AG04449 (cell line): ENCODE measurements around the gene FAM222B.
A peak's percentile ranks its signal among the peaks of the same experiment; 100 is the strongest.
"Not testable (repeated sequence)": the region's sequence is repeated elsewhere in the genome, so short reads cannot be mapped to it uniquely, and the experiment has no call there.

Experiments used
- CTCF ChIA-PET: fragments of 350-600 bp; formaldehyde crosslinking; extraction: SDS; loops from one replicate; lab custom pipeline; 2021; ENCODE audit warnings: antibody characterized with exemption; lab: Yijun Ruan, JAX
- POLR2A ChIA-PET: fragments of 400-600, 350-600 bp; formaldehyde crosslinking; extraction: SDS; loops from one replicate; lab custom pipeline; 2020; ENCODE audit warnings: antibody characterized with exemption, inconsistent platforms; lab: Yijun Ruan, JAX
- DNase-seq: peaks from one replicate; pipeline ENCODE4 v3.0.0-alpha.2; 2010; ENCODE audit warnings: low read depth, low spot score
- H3K4me3 ChIP-seq: 2 replicates; pipeline ENCODE4 v1.5.1; 2011; ENCODE audit warnings: low read depth, mild to moderate bottlenecking, control low read depth, low read length
- TF ChIP-seq, protein P1 (sequence below): IDR thresholded peaks from one replicate; pipeline ENCODE4 v1.5.1; 2011; ENCODE audit warnings: mild to moderate bottlenecking, moderate library complexity, low read length, control low read depth, inconsistent platforms; ENCODE audit not compliant: insufficient read depth; ENCODE audit errors: missing control alignments

FAM222B gene

DNA sequence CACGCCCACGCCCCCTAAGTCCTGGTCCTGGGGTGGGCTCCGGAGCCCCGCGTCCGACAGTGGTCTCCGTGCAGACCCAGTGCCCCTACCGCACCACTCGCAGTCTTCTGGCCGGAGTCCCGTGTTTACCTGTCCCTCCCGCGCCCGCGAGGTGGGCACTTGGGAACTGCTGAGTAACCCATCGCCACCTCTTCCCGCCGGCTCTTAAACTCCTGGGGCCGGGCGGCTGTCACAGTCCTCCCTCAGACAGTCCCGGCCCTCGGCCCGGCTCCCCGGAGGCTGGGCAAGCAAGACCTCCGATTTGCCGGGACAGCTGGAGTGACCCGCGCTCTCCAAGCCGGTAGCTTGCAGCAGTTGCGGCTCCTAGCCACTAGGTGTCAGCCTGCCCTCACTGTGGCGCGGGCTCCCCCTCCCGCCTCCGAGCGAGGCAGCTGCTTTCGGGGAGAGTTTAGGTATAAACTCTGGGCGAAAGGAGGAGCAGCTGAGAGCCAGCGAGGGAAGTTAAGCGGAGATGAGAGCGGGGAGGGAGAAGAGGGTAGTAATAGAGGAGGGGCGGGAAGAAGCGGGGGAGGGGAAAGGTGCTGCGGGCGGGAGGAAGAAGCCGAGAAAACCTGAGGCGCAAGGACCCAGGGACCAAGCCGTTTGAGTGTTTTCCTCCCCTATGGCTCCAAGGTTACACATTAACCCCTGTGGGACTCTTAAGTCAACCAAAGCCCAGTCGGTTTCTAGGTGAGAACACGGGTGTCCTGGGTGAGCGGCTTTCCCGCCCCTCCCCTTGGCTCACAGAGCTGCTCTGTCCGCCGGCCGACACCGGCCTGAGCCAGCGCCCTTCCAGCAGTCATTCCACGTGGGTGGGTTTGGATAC, 115.7 kb downstream of the FAM222B start:
- H3K4me3 ChIP-seq: peak overlapping the region; percentile 72

DNA sequence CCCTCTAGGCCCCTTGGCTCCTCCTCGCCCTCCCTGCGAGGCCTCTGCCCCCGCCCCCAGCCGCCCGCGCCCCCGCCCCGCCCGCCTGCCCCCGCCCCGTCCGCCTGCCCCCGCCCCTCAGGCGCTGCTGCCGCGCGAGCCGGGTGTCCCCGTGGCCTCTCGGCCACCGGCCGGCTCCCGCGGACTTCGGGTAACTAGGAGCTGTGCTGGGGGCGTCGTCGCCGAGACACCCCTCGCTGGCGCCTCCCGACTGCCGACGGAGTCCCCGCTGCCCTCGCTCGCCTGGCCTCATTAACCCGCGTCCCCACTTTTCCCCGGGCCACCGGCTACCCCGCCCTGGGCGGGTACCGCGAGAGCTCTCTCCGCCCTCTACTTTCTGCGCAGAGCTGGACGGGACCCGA, 116.4 kb downstream of the FAM222B start, which contains the start of gene TLCD1:
Gene TLCD1, minus strand, starts transcription at position 8 of the 401 bp plus-strand sequence. CDS start 136 bp downstream, outside the sequence.
- DNase-seq: no peak
- CTCF ChIA-PET: interaction anchor here (0.5 to 17.0 kb wide), 48 partner anchors 7 to 406 kb away, joined by 3 to 603 read pairs (median 6); partner anchors contain the start of genes BLTP2, DHRS13, PHF12 and PROCA1
- TF ChIP-seq, protein P1, sequence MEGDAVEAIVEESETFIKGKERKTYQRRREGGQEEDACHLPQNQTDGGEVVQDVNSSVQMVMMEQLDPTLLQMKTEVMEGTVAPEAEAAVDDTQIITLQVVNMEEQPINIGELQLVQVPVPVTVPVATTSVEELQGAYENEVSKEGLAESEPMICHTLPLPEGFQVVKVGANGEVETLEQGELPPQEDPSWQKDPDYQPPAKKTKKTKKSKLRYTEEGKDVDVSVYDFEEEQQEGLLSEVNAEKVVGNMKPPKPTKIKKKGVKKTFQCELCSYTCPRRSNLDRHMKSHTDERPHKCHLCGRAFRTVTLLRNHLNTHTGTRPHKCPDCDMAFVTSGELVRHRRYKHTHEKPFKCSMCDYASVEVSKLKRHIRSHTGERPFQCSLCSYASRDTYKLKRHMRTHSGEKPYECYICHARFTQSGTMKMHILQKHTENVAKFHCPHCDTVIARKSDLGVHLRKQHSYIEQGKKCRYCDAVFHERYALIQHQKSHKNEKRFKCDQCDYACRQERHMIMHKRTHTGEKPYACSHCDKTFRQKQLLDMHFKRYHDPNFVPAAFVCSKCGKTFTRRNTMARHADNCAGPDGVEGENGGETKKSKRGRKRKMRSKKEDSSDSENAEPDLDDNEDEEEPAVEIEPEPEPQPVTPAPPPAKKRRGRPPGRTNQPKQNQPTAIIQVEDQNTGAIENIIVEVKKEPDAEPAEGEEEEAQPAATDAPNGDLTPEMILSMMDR: no peak
- POLR2A ChIA-PET: interaction anchor here (0.7 to 5.4 kb wide), 18 partner anchors 9 to 390 kb away, joined by 3 to 174 read pairs (median 3); partner anchors contain the start of genes DHRS13, PHF12 and TRAF4
- peak within 1 kb of the TSS; percentile 72 for H3K4me3 ChIP-seq

More for the DNA sequence above, 115.7 kb downstream of the FAM222B start:
- CTCF ChIA-PET: interaction anchor here (0.5 to 17.0 kb wide), 60 partner anchors 8 to 417 kb away, joined by 3 to 603 read pairs (median 4); partner anchors contain the start of genes BLTP2, DHRS13, PHF12 and PROCA1
- POLR2A ChIA-PET: interaction anchor here (0.7 to 5.4 kb wide), 19 partner anchors 8 to 390 kb away, joined by 3 to 174 read pairs (median 3); partner anchors contain the start of genes DHRS13, PHF12, PROCA1 and TRAF4
- no peak for DNase-seq
- TF ChIP-seq, protein P1: peak; percentile 100

DNA sequence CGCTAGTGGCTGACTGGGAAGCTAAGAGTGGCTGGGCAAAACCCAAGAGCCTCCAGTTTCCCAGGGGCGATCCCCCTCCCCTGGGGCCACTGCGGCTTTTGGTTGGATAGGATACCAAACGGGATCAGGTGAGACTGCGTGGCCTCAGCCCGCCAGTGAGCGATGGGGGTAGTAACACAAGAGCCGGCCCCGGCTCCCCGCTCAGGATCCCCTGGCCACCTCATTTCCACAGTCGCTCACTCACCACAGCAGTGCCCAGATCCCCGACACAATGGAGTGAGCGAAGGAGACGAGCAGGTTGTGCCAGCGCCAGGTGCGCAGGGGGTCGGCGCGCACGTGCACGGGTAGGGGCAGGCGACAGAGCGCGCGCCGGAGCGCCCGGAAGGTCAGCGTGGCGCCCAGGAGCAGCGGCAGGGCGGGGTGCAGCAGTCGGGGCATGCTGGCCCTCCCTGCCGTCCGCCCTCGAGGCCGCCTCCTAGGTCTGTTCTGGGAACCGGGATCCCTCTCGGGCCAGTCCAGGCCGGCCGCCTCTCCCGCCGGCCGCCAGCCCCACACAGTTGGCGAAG, 116.8 kb downstream of the FAM222B start:
- no peak for DNase-seq
- CTCF ChIA-PET: interaction anchor here (0.9 to 17.0 kb wide), 29 partner anchors 15 to 406 kb away, joined by 3 to 603 read pairs (median 9); partner anchors contain the start of genes BLTP2, PHF12, PROCA1 and TRAF4

DNA sequence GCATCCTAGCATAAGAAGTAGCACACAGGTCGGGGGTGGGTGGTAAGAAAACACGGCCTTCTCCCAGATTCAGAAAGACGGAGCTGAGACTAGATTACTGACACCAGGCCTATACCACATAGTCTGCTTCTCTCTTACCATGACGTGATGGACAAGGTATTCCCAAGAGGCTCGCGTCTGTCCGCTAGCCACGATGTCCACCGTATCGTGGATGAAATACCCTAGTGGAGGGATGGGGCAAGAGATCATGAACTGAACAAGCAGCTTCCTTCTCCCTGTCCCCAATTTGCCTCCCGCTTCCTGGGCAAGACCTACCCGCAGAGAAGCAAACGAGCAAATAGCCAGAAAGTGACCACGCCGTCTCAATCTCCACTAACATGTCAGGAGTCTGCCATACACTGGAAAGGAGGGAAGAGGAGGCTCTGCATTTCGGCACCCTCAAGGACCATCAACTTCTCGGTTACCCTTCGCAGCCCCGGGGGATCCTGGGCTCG, 117.4 kb downstream of the FAM222B start:
- no peak for DNase-seq
- CTCF ChIA-PET: interaction anchor here (0.6 to 17.0 kb wide), 8 partner anchors 22 to 392 kb away, joined by 3 to 603 read pairs (median 49); partner anchors contain the start of genes PHF12 and TRAF4
- H3K4me3 ChIP-seq: peak overlapping the region; percentile 72
- POLR2A ChIA-PET: interaction anchor here (2.3 to 5.4 kb wide), 3 partner anchors 14 to 227 kb away, joined by 12 to 174 read pairs (median 14); partner anchors contain the start of genes PHF12, PROCA1 and TRAF4
- TF ChIP-seq, protein P1: no peak

More for the DNA sequence above, 116.8 kb downstream of the FAM222B start:
- TF ChIP-seq, protein P1: no peak
- POLR2A ChIA-PET: interaction anchor here (0.7 to 5.4 kb wide), 10 partner anchors 11 to 391 kb away, joined by 3 to 174 read pairs (median 9); partner anchors contain the start of genes PHF12, PROCA1 and TRAF4
- H3K4me3 ChIP-seq: peak overlapping the region; percentile 72

DNA sequence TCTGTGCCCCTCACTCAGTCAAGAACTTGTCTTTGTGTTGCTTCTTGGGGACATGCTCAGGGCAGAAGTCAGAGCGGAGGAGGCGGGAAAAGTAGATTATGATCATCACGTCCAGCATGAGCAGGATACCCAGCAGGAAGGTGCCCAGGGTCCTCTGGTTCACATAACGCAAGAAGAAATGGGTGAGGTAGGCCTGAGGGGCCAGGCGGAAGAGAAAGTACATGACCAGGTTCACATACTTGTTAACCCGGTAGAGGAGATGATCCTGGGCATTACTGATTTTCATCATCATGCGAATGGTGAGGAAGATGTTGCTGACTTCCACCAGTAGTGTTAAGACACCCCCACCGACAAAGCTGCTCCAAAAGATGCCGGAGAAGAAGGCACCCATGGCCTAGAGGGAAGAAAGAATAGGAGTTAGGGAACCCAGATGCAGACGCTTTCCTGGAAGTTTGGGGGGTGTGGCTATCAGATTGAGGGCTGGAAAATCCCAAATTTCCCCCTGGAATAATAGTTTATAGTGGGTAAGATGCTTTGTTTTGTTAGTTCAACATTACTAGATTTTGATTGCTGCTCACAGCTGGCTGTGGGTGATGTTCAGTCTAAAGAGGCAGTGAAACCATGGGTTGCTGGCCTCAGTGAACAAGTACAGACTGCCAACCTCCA, 118.0 kb downstream of the FAM222B start:
- TF ChIP-seq, protein P1: no peak
- CTCF ChIA-PET: interaction anchor here (0.6 to 17.0 kb wide), 7 partner anchors 23 to 392 kb away, joined by 3 to 603 read pairs (median 40); partner anchors contain the start of genes PHF12 and TRAF4
- POLR2A ChIA-PET: interaction anchor here (1.1 to 5.4 kb wide), 3 partner anchors 13 to 76 kb away, joined by 4 to 174 read pairs (median 12); partner anchors contain the start of genes PROCA1 and TRAF4
- peak overlapping the region; percentile 72 for H3K4me3 ChIP-seq
- no peak for DNase-seq

DNA sequence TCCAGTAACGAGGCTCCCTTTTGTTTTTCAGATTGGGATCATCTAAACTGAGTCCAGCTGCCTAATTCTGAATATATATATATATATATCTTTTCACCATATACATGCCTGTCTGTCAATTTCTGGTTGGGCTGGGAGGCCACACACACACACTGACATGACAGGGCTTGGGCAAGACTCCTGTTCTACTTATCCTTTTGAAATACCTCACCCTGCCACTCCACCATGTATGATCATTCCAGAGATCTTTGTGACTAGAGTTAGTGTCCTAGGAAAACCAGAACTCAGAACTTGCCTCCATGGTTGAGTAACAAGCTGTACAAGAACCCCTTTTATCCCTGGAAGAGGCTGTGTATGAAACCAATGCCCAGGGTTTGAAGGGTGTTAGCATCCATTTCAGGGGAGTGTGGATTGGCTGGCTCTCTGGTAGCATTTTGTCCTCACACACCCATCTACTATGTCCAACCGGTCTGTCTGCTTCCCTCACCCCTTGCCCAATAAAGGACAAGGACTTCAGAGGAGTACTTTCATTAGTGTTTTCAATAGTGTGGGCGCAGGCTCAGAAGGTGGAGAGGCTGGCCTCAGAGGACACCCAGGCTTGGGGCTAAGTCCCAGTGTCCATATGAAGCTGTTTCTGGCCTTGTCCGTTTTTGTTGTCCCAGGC, 118.6 kb downstream of the FAM222B start:
- not testable (repeated sequence) for H3K4me3 ChIP-seq, DNase-seq
- ChIA-PET CTCF (interaction anchor here (5.2 to 17.0 kb wide), 3 partner anchors 24 to 393 kb away, joined by 34 to 603 read pairs (median 155); partner anchors contain the start of genes PHF12 and TRAF4), POLR2A (interaction anchor here (1.1 to 2.8 kb wide), 2 partner anchors 13 to 75 kb away, joined by 4 to 12 read pairs; partner anchors contain the start of gene PROCA1)
